Liver (tissue), 9 donors: ENCODE results near the gene ADARB1. TPM values are rescaled to one million over a fixed set of nuclear protein-coding genes. Genes with fewer than 3 reads are reported as not detected.

Experiments used
- DNase-seq: peaks from one replicate; pipeline ENCODE4 v3.0.0-alpha.2; 2017; ENCODE audit warnings: low spot score
- H3K27ac ChIP-seq, 2 donors: one replicate each; pipeline ENCODE4 v1.7.0; 2013; ENCODE audit warnings: inconsistent platforms in 2 of 2, low read length in 2 of 2, control low read depth in 1 of 2, low read depth in 1 of 2, mild to moderate bottlenecking in 1 of 2
- H3K27me3 ChIP-seq, 4 donors: one replicate each; pipeline versions ENCODE4 v1.6.1 to v1.7.0; 2013; ENCODE audit warnings: low read length in 3 of 4, inconsistent platforms in 1 of 4, mild to moderate bottlenecking in 1 of 4, moderate library complexity in 1 of 4; ENCODE audit not compliant: control insufficient read depth in 4 of 4, insufficient read depth in 4 of 4
- H3K36me3 ChIP-seq, 4 donors: one replicate each; pipeline versions ENCODE4 v1.6.1 to v1.7.0; 2013; ENCODE audit warnings: low read length in 3 of 4, mild to moderate bottlenecking in 3 of 4, low read depth in 1 of 4, moderate library complexity in 1 of 4; ENCODE audit not compliant: control insufficient read depth in 4 of 4, insufficient read depth in 3 of 4
- H3K4me1 ChIP-seq, 4 donors: one replicate each; pipeline versions ENCODE4 v1.6.1 to v1.7.0; 2013; ENCODE audit warnings: low read length in 3 of 4, mild to moderate bottlenecking in 3 of 4, moderate library complexity in 1 of 4; ENCODE audit not compliant: control insufficient read depth in 4 of 4, insufficient read depth in 4 of 4
- H3K4me3 ChIP-seq, 3 donors: one replicate each; pipeline versions ENCODE4 v1.6.1 to v1.7.0; 2013; ENCODE audit warnings: low read length in 3 of 3, control low read depth in 1 of 3, low read depth in 1 of 3, mild to moderate bottlenecking in 1 of 3
- H3K9ac ChIP-seq, 2 donors: one replicate each; pipeline ENCODE4 v1.7.0; 2013; ENCODE audit warnings: low read length in 2 of 2, mild to moderate bottlenecking in 2 of 2, moderate library complexity in 2 of 2, control low read depth in 1 of 2, low read depth in 1 of 2
- H3K9me3 ChIP-seq, 4 donors: one replicate each; pipeline versions ENCODE4 v1.6.1 to v1.7.0; 2013; ENCODE audit warnings: low read length in 3 of 4; ENCODE audit not compliant: control insufficient read depth in 4 of 4
- ATF3 ChIP-seq: IDR thresholded peaks from 2 replicates; pipeline ENCODE4 v1.6.1; 2016; ENCODE audit warnings: antibody characterized with exemption
- CTCF ChIP-seq: fragments of 150-350 bp; IDR thresholded peaks from 2 replicates; pipeline ENCODE4 v1.5.1; 2017; ENCODE audit warnings: improper control_type of control experiment, low read depth, low read length; ENCODE audit not compliant: missing input control
- EGR1 ChIP-seq, 2 donors: IDR thresholded peaks; 2 replicates each; pipeline ENCODE4 v1.6.1; 2016 to 2018; ENCODE audit warnings: antibody characterized with exemption in 2 of 2, low read depth in 2 of 2
- FOXA1 ChIP-seq: IDR thresholded peaks from 2 replicates; pipeline ENCODE4 v1.6.1; 2016; ENCODE audit warnings: antibody characterized with exemption
- FOXA2 ChIP-seq: IDR thresholded peaks from 2 replicates; pipeline ENCODE4 v1.6.1; 2016; ENCODE audit warnings: antibody characterized with exemption
- GABPA ChIP-seq, 2 donors: IDR thresholded peaks in 1 of 2; conservative IDR thresholded peaks in 1 of 2; 2 replicates each; pipeline ENCODE4 v1.6.1; 2016; ENCODE audit warnings: antibody characterized with exemption in 2 of 2, mild to moderate bottlenecking in 1 of 2, moderate library complexity in 1 of 2
- HNF4A ChIP-seq, 2 donors: conservative IDR thresholded peaks; 2 replicates each; pipeline ENCODE4 v1.6.1; 2016; ENCODE audit warnings: antibody characterized with exemption in 2 of 2, mild to moderate bottlenecking in 2 of 2
- HNF4G ChIP-seq: IDR thresholded peaks from 2 replicates; pipeline ENCODE4 v1.6.1; 2016; ENCODE audit warnings: antibody characterized with exemption
- JUND ChIP-seq, 2 donors: IDR thresholded peaks; 2 replicates each; pipeline ENCODE4 v1.6.1; 2016; ENCODE audit warnings: antibody characterized with exemption in 2 of 2
- MAX ChIP-seq: IDR thresholded peaks from 2 replicates; pipeline ENCODE4 v1.6.1; 2016; ENCODE audit warnings: antibody characterized with exemption
- NR2F2 ChIP-seq: IDR thresholded peaks from 2 replicates; pipeline ENCODE4 v1.6.1; 2016; ENCODE audit warnings: antibody characterized with exemption
- RAD21 ChIP-seq, 2 donors: IDR thresholded peaks; 2 replicates each; pipeline ENCODE4 v1.6.1; 2016; ENCODE audit warnings: antibody characterized with exemption in 2 of 2, mild to moderate bottlenecking in 2 of 2
- REST ChIP-seq: IDR thresholded peaks from 2 replicates; pipeline ENCODE4 v1.6.1; 2016; ENCODE audit warnings: antibody characterized with exemption, mild to moderate bottlenecking
- RXRA ChIP-seq, 2 donors: IDR thresholded peaks; 2 replicates each; pipeline ENCODE4 v1.6.1; 2017 to 2018; ENCODE audit warnings: antibody characterized with exemption in 2 of 2, mild to moderate bottlenecking in 1 of 2
- SP1 ChIP-seq: IDR thresholded peaks from 2 replicates; pipeline ENCODE4 v1.6.1; 2018; ENCODE audit warnings: antibody characterized with exemption, mild to moderate bottlenecking
- TAF1 ChIP-seq: conservative IDR thresholded peaks from 2 replicates; pipeline ENCODE4 v1.6.1; 2016; ENCODE audit warnings: antibody characterized with exemption, mild to moderate bottlenecking
- YY1 ChIP-seq: IDR thresholded peaks from 2 replicates; pipeline ENCODE4 v1.6.1; 2016; ENCODE audit warnings: antibody characterized with exemption, mild to moderate bottlenecking
- ZBTB33 ChIP-seq: IDR thresholded peaks from 2 replicates; pipeline ENCODE4 v1.6.1; 2016; ENCODE audit warnings: antibody characterized with exemption
- WGBS: extraction: QIAGEN DNeasy Blood & Tissue Kit; methylation state at CpG from one replicate; pipeline ENCODE4 v1.1.7; 2013; 5-methylcytosine and 5-hydroxymethylcytosine counted together
- polyA plus RNA-seq, 2 donors: library from polyadenylated mRNA; stranded (reverse) in 1 of 2; unstranded in 1 of 2; fragments of 200-250 nt in 1 of 2; fragments of >200 nt in 1 of 2; fragmentation: Nextera tagmentation in 1 of 2; extraction: Ambion mirVana in 1 of 2; gene quantifications; one replicate each; pipeline versions ENCODE4 v1.2.1 to v1.2.3, GENCODE V29; 2013 to 2015
- total RNA-seq, 2 donors: library from RNA; depleted of rRNA; stranded (reverse); fragments of >200 nt; gene quantifications; one replicate each; pipeline ENCODE4 v1.2.3, GENCODE V29; 2014
- donor health status: healthy.
- donor health status: healthy.
- donor health status: healthy.
- donor health status: healthy.
- donor health status: healthy.

Gene ADARB1
- total and polyA plus RNA-seq, 4 donors, result 1.6 to 7.8 (median 2.9) TPM

GRCh38 chr21:45078877-45079281 lies 4.5 kb downstream of the ADARB1 start:
- no peak for DNase-seq
- TF ChIP-seq RAD21 (IDR thresholded peaks at IDR 0.05), result no peak
- TF ChIP-seq TAF1, result no peak
- no peak for TF ChIP-seq FOXA1
- no peak for TF ChIP-seq CTCF
- TF ChIP-seq ATF3, result no peak
- no peak for TF ChIP-seq RXRA (IDR thresholded peaks at IDR 0.05)
- TF ChIP-seq HNF4G, result no peak
- TF ChIP-seq FOXA2, result no peak
- no peak for TF ChIP-seq MAX
- no peak for TF ChIP-seq SP1
- TF ChIP-seq YY1, result no peak
- TF ChIP-seq NR2F2, result no peak
- TF ChIP-seq ZBTB33, result no peak
- TF ChIP-seq HNF4A (conservative IDR thresholded peaks at IDR 0.05), result no peak
- TF ChIP-seq GABPA (IDR thresholded peaks at IDR 0.05 in 1 of 2, conservative IDR thresholded peaks at IDR 0.05 in 1 of 2), result no peak
- no peak for TF ChIP-seq JUND (IDR thresholded peaks at IDR 0.05)
- no peak for TF ChIP-seq EGR1 (IDR thresholded peaks at IDR 0.05; ENCODE audit: low read depth in 2 of 2)
- TF ChIP-seq REST, result no peak
- no peak overlapping the region for H3K4me3 ChIP-seq
- peaks cover 3 to 9% (median 8%) of the 10 kb centered on the region in 4 donors for H3K4me1 ChIP-seq
- no peaks in the 10 kb centered on the region for H3K27me3 ChIP-seq
- no peak overlapping the region for H3K27ac ChIP-seq
- H3K36me3 ChIP-seq, result no peaks in the 10 kb centered on the region
- no peak overlapping the region for H3K9ac ChIP-seq
- no peaks in the 10 kb centered on the region for H3K9me3 ChIP-seq
- WGBS, result 91% methylated on average over 2 of the region's 2 CpGs
